Activated CD4-positive, alpha-beta memory T cell treated with anti-CD3 and anti-CD28 coated beads, Interleukin-2, amount 10 ng/mL, durations not matched to agents 7 days and 5 days (primary cell): ENCODE results near the gene GAS2L1. TPM values are rescaled to one million over a fixed set of nuclear protein-coding genes. Genes with fewer than 3 reads are reported as not detected.
A peak's percentile ranks its signal among the peaks of the same experiment; 100 is the strongest.

ENCODE experiments used
- CTCF ChIA-PET: fragments of 350-600 bp; sonication (Branson Sonifier 250); formaldehyde crosslinking; loops from one replicate; lab custom pipeline; 2021; ENCODE audit warnings: antibody characterized with exemption, inconsistent platforms; lab: Charles Lee
- POLR2A ChIA-PET: fragments of 350-600 bp; sonication (Branson Sonifier 250); formaldehyde crosslinking; loops from one replicate; lab custom pipeline; 2021; ENCODE audit warnings: antibody characterized with exemption; lab: Charles Lee
- DNase-seq: peaks from one replicate; pipeline ENCODE4 v3.0.0-alpha.2; 2020
- H3K27ac Mint-ChIP-seq: one replicate; pipeline ENCODE4 v1.8.0; 2021; ENCODE audit warnings: mild to moderate bottlenecking, mixed read lengths
- H3K27me3 Mint-ChIP-seq: one replicate; pipeline ENCODE4 v1.8.0; 2021; ENCODE audit warnings: mixed read lengths
- H3K36me3 Mint-ChIP-seq: one replicate; pipeline ENCODE4 v1.8.0; 2021; ENCODE audit warnings: low read depth, mixed read lengths
- H3K4me1 Mint-ChIP-seq: one replicate; pipeline ENCODE4 v1.8.0; 2021; ENCODE audit warnings: mixed read lengths
- H3K4me3 Mint-ChIP-seq: one replicate; pipeline ENCODE4 v1.8.0; 2021; ENCODE audit warnings: mild to moderate bottlenecking, mixed read lengths
- H3K9me3 Mint-ChIP-seq: one replicate; pipeline ENCODE4 v1.8.0; 2021; ENCODE audit warnings: mixed read lengths
- total RNA-seq, 2 experiments: library from RNA; stranded (reverse); gene quantifications; one replicate each; pipeline ENCODE4 v1.2.3, GENCODE V29; 2021

GAS2L1 gene
- total RNA-seq, 2 experiments from 2014 or later: 22.5 to 23.4 TPM

DNA sequence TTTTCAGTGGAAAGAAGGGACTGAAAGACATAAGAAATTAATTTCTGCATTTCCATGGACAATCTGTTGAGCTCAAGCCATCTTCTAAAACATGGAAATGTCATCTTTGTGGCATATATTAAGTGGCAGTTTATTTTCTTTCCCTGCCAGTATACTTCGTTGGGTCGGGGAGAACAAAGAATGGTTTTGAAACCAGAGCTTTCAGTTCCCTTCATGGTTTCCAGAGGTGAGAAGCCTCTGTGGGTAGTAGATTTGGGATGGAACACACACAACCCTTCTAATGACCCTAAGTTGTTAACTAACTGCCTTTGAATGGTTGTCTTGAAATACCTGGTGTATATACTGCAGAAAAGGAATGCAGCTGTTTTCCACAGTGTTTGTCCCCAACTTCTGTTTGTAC lies 17.6 kb upstream of the GAS2L1 start:
- Mint-ChIP-seq H3K27ac (no peak overlapping the region), H3K36me3 (peaks cover 83% of the 10 kb centered on the region), H3K27me3 (no peaks in the 10 kb centered on the region), H3K4me1 (peaks cover 12% of the 10 kb centered on the region), H3K9me3 (no peaks in the 10 kb centered on the region), H3K4me3 (no peak overlapping the region)
- DNase-seq: no peak
- POLR2A ChIA-PET: interaction anchor here (2.4 to 3.9 kb wide), 2 partner anchors 15 to 18 kb away, joined by 6 to 28 read pairs; partner anchors contain the start of gene EWSR1
- CTCF ChIA-PET: interaction anchor here (1.7 kb wide), 1 partner anchor 25 kb away, joined by 5 read pairs; no protein-coding TSS in a partner anchor

DNA sequence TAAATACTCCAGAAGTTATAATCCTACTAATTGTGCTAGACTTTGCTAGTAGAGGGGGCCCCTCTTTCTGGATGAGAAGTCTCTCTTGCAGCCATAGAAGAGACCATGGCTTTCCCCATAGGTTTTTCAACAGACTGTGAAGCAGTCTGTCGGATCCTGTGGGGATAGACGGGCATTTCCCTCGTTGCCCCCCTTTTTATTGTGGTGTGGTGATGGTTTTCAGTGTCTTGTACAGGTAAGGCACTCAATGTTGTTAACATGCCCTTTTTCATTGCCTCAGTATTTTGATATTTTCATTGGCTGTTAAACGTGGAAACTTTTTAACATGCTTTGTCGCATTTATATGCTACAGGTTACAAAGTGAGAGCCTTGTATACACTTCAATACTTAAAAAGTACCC lies 16.4 kb upstream of the GAS2L1 start:
- CTCF ChIA-PET: no interaction called here

DNA sequence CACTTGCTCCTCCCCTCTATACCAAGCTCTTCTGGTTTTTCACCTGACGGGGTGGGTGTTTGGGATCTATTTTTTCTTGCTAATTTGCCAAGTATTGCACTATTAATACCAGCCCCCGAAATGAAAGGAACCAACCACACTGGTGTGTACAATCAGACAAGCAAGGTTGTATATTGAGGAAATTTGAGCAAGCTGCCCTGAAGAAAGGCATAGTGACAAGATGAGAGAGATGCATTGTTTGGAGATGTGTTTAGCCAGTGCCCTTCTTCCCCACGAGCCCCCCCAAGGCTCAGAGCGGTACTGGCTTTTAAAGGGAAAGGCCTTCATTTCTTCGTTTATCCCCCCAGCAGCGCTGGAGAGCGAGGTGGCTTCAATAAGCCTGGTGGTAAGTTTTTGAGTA lies 15.2 kb upstream of the GAS2L1 start:
- POLR2A ChIA-PET: interaction anchor here (1.0 to 1.2 kb wide), 3 partner anchors 10 to 18 kb away, joined by 3 read pairs; no protein-coding TSS in a partner anchor
- no peak overlapping the region for H3K27ac Mint-ChIP-seq
- CTCF ChIA-PET: no interaction called here

More for the DNA sequence above, 16.4 kb upstream of the GAS2L1 start:
- Mint-ChIP-seq H3K36me3 (peaks cover 86% of the 10 kb centered on the region), H3K9me3 (no peaks in the 10 kb centered on the region), H3K4me1 (peaks cover 9% of the 10 kb centered on the region), H3K27me3 (no peaks in the 10 kb centered on the region), H3K27ac (no peak overlapping the region), H3K4me3 (no peak overlapping the region)
- POLR2A ChIA-PET: interaction anchor here (1.0 to 1.2 kb wide), 3 partner anchors 11 to 17 kb away, joined by 3 read pairs; no protein-coding TSS in a partner anchor
- no peak for DNase-seq

DNA sequence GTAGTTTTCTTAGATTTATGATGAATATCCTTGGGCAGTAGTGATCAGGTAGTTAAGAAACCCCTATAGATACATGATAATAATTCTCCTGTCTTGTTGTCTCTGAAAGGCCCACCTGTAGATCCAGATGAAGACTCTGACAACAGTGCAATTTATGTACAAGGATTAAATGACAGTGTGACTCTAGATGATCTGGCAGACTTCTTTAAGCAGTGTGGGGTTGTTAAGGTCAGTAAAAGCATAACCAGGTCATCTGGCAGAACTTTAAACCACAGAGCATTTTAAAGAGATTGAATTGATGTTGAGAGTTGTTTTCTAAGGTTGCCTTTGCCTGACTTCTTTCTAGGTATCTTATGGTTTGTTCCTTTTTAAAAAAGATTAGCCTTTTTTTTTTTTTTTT lies 14.1 kb upstream of the GAS2L1 start:
- Mint-ChIP-seq H3K27me3 (no peaks in the 10 kb centered on the region), H3K4me3 (no peak overlapping the region), H3K4me1 (peaks cover 7% of the 10 kb centered on the region), H3K9me3 (no peaks in the 10 kb centered on the region), H3K36me3 (peaks cover 82% of the 10 kb centered on the region), H3K27ac (no peak overlapping the region)
- no peak for DNase-seq
- POLR2A ChIA-PET: interaction anchor here (1.2 kb wide), 1 partner anchor 11 kb away, joined by 3 read pairs; no protein-coding TSS in a partner anchor
- CTCF ChIA-PET: no interaction called here

More for the DNA sequence above, 15.2 kb upstream of the GAS2L1 start:
- Mint-ChIP-seq H3K4me3 (no peak overlapping the region), H3K27me3 (no peaks in the 10 kb centered on the region), H3K4me1 (peaks cover 9% of the 10 kb centered on the region), H3K36me3 (peaks cover 85% of the 10 kb centered on the region), H3K9me3 (no peaks in the 10 kb centered on the region)
- DNase-seq: no peak

DNA sequence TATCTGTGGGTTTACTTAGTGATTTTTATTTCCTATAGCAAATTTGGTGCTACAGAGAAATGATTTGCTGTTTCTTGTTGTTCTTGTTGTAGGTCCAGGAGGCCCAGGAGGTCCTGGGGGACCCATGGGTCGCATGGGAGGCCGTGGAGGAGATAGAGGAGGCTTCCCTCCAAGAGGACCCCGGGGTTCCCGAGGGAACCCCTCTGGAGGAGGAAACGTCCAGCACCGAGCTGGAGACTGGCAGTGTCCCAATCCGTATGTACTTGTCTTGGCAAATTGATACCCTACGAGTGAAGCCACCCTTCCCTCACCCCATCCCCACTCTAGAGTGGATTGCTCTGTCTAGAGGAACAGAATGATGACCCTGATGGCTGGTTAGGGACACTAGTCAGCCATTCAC lies 7.8 kb upstream of the GAS2L1 start:
- POLR2A ChIA-PET: no interaction called here
- DNase-seq: no peak
- peaks cover 61% of the 10 kb centered on the region for H3K36me3 Mint-ChIP-seq
- no peaks in the 10 kb centered on the region for H3K27me3 Mint-ChIP-seq
- no peaks in the 10 kb centered on the region for H3K9me3 Mint-ChIP-seq
- H3K4me3 Mint-ChIP-seq: no peak overlapping the region
- H3K27ac Mint-ChIP-seq: no peak overlapping the region
- CTCF ChIA-PET: no interaction called here
- peaks cover 4% of the 10 kb centered on the region for H3K4me1 Mint-ChIP-seq

DNA sequence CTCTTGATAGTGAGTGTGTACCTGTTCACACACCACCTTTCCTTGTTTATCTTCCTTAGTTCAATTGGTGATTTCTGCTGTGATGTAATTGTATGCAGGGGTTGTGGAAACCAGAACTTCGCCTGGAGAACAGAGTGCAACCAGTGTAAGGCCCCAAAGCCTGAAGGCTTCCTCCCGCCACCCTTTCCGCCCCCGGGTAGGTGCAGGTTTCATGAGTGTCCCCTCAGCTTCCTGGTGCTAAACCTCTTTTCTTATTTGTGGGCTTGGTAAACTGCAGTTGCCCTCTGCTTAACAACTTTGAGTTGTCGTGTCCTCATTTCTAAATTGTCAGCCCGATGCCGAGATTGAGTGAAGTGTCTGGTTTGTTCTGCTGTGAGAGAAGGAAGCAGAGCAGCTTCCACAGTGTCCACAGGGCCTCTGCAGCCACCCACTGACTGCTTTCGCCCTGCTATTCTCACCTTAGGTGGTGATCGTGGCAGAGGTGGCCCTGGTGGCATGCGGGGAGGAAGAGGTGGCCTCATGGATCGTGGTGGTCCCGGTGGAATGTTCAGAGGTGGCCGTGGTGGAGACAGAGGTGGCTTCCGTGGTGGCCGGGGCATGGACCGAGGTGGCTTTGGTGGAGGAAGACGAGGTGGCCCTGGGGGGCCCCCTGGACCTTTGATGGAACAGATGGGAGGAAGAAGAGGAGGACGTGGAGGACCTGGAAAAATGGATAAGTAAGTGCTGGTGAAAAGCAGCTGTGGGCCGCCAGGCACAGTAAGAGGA lies 7.1 kb upstream of the GAS2L1 start:
- Mint-ChIP-seq H3K36me3 (peaks cover 55% of the 10 kb centered on the region), H3K9me3 (no peaks in the 10 kb centered on the region), H3K4me1 (peaks cover 4% of the 10 kb centered on the region), H3K4me3 (no peak overlapping the region), H3K27me3 (no peaks in the 10 kb centered on the region), H3K27ac (peak overlapping the region; percentile 31)
- ChIA-PET CTCF (no interaction called here), POLR2A (no interaction called here)
- no peak for DNase-seq

DNA sequence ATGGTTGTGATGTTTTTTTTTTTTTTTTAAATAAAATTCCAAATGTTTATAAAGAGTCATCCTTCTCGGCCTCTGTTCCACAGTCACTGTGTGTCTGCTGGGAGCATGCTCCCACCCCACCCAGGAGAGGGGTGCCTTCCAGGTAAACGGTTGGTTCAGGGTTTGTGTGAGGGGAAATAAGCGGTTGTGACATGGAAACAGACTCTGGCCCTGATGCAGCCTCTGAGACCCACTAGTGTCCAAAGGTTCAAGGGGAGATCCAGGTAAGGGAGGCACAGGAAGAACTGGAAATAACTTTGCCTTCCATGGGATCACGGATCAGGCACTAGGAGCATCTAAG lies 6.0 kb upstream of the GAS2L1 start:
- CTCF ChIA-PET: no interaction called here
- no peak overlapping the region for H3K4me3 Mint-ChIP-seq
- H3K27ac Mint-ChIP-seq: no peak overlapping the region
- H3K27me3 Mint-ChIP-seq: peaks cover 2% of the 10 kb centered on the region
- H3K4me1 Mint-ChIP-seq: peaks cover 6% of the 10 kb centered on the region
- POLR2A ChIA-PET: interaction anchor here (1.1 to 1.6 kb wide), 4 partner anchors 14 to 58 kb away, joined by 3 to 5 read pairs (median 4); no protein-coding TSS in a partner anchor
- no peak for DNase-seq
- no peaks in the 10 kb centered on the region for H3K9me3 Mint-ChIP-seq
- H3K36me3 Mint-ChIP-seq: peaks cover 48% of the 10 kb centered on the region

DNA sequence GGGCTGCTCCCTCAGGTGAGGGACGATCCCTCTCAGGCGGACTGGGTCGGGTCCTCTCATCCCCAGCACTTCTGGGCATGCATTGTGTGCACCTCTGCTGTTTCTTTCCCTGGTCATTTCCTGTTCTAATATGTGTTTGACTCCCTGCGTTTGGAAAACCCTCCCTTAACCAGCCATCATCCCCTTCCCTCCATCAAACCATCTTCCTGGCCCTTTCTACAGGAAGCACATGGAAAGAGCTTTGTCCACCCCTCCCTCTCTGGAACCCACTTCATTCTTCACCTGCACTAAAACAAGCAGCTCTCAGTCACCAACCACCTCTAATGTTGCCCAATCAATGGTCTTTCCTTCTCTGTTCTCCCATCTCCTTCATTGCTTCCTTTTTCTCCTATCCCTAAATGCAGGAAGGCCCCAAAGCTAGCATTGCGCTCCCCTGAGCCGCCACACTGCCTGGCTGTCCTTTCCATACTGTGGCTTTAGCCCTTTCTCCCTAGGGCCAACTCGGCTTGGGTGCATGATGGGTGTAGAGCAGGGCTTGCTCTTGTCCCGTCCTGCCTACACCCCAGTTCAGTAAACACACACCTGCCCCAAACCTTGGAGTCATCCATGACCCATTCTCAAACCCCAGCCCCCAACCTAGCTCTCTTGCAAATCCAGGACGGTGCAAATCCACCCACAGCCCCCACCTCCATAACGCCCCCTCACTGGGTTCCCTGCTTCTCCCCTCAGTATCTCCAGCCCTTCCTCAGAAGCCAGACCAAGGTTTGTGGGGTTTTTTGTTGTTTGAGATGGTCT lies 5.4 kb upstream of the GAS2L1 start:
- DNase-seq: no peak
- Mint-ChIP-seq H3K27ac (peak overlapping the region; percentile 61), H3K36me3 (peaks cover 42% of the 10 kb centered on the region), H3K4me1 (peaks cover 8% of the 10 kb centered on the region), H3K4me3 (no peak overlapping the region), H3K27me3 (peaks cover 4% of the 10 kb centered on the region), H3K9me3 (no peaks in the 10 kb centered on the region)
- CTCF ChIA-PET: no interaction called here
- POLR2A ChIA-PET: interaction anchor here (1.1 to 1.7 kb wide), 9 partner anchors 10 to 58 kb away, joined by 3 to 5 read pairs (median 4); partner anchors contain the start of gene EWSR1

DNA sequence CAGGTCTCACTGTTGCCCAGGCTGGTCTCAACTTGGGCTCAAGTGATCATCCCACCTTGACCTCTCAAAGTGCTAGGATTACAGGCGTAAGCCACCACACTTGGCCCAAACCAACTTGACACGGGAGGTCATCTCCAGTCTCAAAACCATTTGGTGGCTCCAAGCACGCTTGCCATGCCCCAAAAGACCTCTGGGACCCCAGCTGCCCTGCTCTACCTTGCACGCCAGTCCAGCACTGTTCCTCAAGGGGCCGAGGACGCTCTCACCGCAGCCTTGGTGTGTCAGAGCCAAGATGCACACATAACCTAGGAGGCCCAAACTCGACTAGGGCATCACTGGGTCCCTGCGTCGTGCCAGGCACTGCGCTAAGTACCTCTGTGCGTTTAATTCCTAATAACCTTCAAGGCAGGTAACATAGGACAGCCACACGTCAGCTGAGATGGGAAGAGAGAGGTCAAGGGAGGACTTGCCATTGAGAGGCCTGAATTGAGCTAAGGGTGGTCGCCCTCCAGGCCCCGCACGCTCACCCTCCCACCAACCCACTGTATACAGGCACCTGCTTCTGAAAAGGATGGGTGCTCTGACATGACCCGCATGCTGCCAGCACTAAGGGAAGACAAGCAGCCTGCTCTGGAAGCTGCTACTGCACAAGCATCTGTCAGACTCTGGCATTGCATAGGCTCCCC lies 4.6 kb upstream of the GAS2L1 start:
- Mint-ChIP-seq H3K36me3 (peaks cover 37% of the 10 kb centered on the region), H3K27me3 (peaks cover 4% of the 10 kb centered on the region), H3K4me3 (no peak overlapping the region), H3K27ac (peak overlapping the region; percentile 44), H3K4me1 (peaks cover 14% of the 10 kb centered on the region), H3K9me3 (no peaks in the 10 kb centered on the region)
- POLR2A ChIA-PET: interaction anchor here (0.6 to 2.4 kb wide), 11 partner anchors 11 to 57 kb away, joined by 3 to 7 read pairs (median 4); partner anchors contain the start of gene EWSR1
- no peak for DNase-seq
- CTCF ChIA-PET: no interaction called here

DNA sequence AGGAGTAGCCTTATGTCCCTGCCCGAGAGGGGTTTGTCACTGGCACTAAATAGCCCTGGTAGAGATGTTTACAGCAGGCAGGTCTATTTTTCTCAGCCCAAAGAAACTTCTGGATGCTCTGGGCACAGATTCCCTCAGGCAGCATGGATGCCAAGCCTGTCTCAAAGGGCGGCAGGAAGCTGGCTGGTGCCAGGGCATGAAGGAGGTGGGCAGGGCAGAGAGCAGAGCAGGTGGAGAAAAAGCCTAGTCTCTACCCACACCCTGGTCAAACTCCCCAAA lies 4.1 kb upstream of the GAS2L1 start:
- DNase-seq: no peak
- ChIA-PET CTCF (interaction anchor here (1.5 kb wide), 1 partner anchor 15 kb away, joined by 3 read pairs; no protein-coding TSS in a partner anchor), POLR2A (interaction anchor here (0.6 to 2.4 kb wide), 4 partner anchors 11 to 24 kb away, joined by 3 to 7 read pairs (median 4); no protein-coding TSS in a partner anchor)
- peaks cover 33% of the 10 kb centered on the region for H3K36me3 Mint-ChIP-seq
- no peak overlapping the region for H3K27ac Mint-ChIP-seq
- H3K4me3 Mint-ChIP-seq: no peak overlapping the region
- peaks cover 4% of the 10 kb centered on the region for H3K27me3 Mint-ChIP-seq
- peaks cover 15% of the 10 kb centered on the region for H3K4me1 Mint-ChIP-seq
- H3K9me3 Mint-ChIP-seq: no peaks in the 10 kb centered on the region

DNA sequence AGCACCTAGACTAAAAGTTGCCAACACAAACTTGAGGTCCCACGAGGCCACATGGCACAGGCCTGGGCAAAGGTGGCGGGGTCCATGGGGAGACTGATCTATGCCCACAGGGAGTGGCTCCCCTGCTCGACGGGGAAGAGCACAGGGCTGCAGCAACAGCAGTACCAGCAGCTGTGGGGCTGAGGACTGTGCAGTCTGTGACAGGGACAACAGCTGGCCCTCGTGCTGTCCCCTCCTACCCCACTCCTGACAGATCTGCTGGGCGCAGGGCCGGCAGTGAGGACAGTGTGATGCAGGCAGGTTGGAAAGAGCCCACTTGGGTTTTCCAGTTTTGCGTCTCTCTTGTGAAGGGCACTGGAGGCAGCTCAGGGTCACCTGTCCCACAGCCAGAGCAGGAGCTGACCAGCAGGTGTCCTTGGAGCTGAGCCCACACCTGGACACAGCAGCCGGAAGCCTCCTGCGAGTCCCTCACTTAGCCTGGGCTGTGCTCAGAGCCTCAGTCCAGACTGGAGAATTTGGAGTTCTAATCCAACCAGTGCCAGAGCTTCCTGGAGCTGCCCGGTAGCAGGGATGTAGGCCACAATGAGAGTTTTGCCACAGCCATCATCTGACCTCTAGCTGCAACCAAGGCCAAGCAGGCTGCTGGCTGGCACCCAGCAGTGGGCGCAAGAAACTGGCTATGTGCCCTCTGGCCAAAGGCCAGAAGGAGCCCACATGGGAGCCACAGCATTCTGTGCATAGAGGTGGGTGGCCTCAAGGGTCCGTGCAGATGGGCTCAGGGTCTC lies 3.6 kb upstream of the GAS2L1 start:
- ChIA-PET CTCF (interaction anchor here (1.1 to 1.9 kb wide), 4 partner anchors 8 to 14 kb away, joined by 3 to 6 read pairs (median 5); no protein-coding TSS in a partner anchor), POLR2A (interaction anchor here (1.0 to 2.4 kb wide), 6 partner anchors 9 to 36 kb away, joined by 3 to 7 read pairs (median 4); no protein-coding TSS in a partner anchor)
- H3K36me3 Mint-ChIP-seq: peaks cover 31% of the 10 kb centered on the region
- no peak overlapping the region for H3K4me3 Mint-ChIP-seq
- peaks cover 4% of the 10 kb centered on the region for H3K27me3 Mint-ChIP-seq
- H3K4me1 Mint-ChIP-seq: peaks cover 20% of the 10 kb centered on the region
- DNase-seq: no peak
- H3K27ac Mint-ChIP-seq: no peak overlapping the region
- no peaks in the 10 kb centered on the region for H3K9me3 Mint-ChIP-seq

DNA sequence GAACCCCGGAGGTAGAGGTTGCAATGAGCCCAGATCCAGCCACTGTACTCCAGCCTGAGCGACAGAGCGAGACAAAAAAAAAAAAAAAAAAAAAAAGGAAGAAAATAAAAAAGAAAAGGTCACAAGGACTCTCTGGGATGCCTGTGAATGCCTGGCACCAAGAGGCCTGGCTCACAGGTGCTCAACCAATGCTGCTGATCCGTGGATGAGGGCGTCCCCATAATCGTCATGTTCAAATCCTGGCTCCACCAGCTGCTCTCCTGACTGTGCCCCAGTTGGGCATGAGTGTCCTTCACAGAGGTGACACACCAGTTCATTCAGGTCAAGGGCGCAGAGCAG lies 645 bp upstream of the GAS2L1 start:
- H3K4me1 Mint-ChIP-seq: peaks cover 45% of the 10 kb centered on the region
- H3K27ac Mint-ChIP-seq: no peak overlapping the region
- CTCF ChIA-PET: interaction anchor here (0.7 to 1.4 kb wide), 8 partner anchors 11 to 1829 kb away, joined by 3 to 6 read pairs (median 4); no protein-coding TSS in a partner anchor
- peaks cover 13% of the 10 kb centered on the region for H3K36me3 Mint-ChIP-seq
- peak overlapping the region; percentile 72 for H3K4me3 Mint-ChIP-seq
- POLR2A ChIA-PET: interaction anchor here (0.6 to 2.3 kb wide), 10 partner anchors 8 to 82 kb away, joined by 3 to 9 read pairs (median 4); partner anchors contain the start of genes AP1B1 and EWSR1
- H3K9me3 Mint-ChIP-seq: no peaks in the 10 kb centered on the region
- H3K27me3 Mint-ChIP-seq: peaks cover 4% of the 10 kb centered on the region
- DNase-seq: no peak
